SK-N-SH (cell line): ENCODE measurements around the gene AHDC1.

ENCODE experiments used
- EP300 ChIP-seq, 2 experiments: IDR thresholded peaks; 2 replicates each; pipeline versions ENCODE4 v1.4.0 to v1.6.1; 2012; ENCODE audit warnings: borderline replicate concordance in 1 of 2, low read depth in 1 of 2, low read length in 1 of 2
- GATA2 ChIP-seq: sonication (generic); formaldehyde crosslinking; IDR thresholded peaks from 2 replicates; pipeline ENCODE4 v1.5.0; 2020; ENCODE audit warnings: mild to moderate bottlenecking, missing genetic modification reagents
- JUND ChIP-seq: IDR thresholded peaks from 2 replicates; pipeline ENCODE4 v1.4.0; 2012
- POLR2AphosphoS5 ChIP-seq: IDR thresholded peaks from 2 replicates; pipeline ENCODE4 v1.6.1; 2012; ENCODE audit warnings: low read depth, low read length
- RAD21 ChIP-seq: IDR thresholded peaks from 2 replicates; pipeline ENCODE4 v1.6.1; 2012; ENCODE audit warnings: mild to moderate bottlenecking, low read length
- RFX5 ChIP-seq: IDR thresholded peaks from 2 replicates; pipeline ENCODE4 v1.6.1; 2012; ENCODE audit warnings: mild to moderate bottlenecking, improper control_type of control experiment, low read length
- TAF1 ChIP-seq: IDR thresholded peaks from 2 replicates; pipeline ENCODE4 v1.6.1; 2012; ENCODE audit warnings: low read depth, mild to moderate bottlenecking, low read length, moderate library complexity, borderline replicate concordance
- TCF12 ChIP-seq: IDR thresholded peaks from 2 replicates; pipeline ENCODE4 v1.4.0; 2012
- YY1 ChIP-seq: IDR thresholded peaks from 2 replicates; pipeline ENCODE4 v1.4.0; 2012; ENCODE audit warnings: low read depth, mild to moderate bottlenecking
- TF ChIP-seq, protein P1 (sequence below): fragments of 200-600 bp; sonication (generic); IDR thresholded peaks from 2 replicates; pipeline ENCODE4 v1.6.1; 2017; ENCODE audit warnings: antibody characterized with exemption, mild to moderate bottlenecking, moderate library complexity
- TF ChIP-seq, protein P2 (sequence below): IDR thresholded peaks from 2 replicates; pipeline ENCODE4 v1.6.1; 2012; ENCODE audit warnings: mild to moderate bottlenecking, low read depth, low read length, moderate library complexity
- TF ChIP-seq, protein P3 (sequence below): IDR thresholded peaks from 2 replicates; pipeline ENCODE4 v1.4.0; 2012; ENCODE audit warnings: low read depth, borderline replicate concordance
- TF ChIP-seq, protein P4 (sequence below): IDR thresholded peaks from 2 replicates; pipeline ENCODE4 v1.4.0; 2012; ENCODE audit warnings: low read depth

DNA sequence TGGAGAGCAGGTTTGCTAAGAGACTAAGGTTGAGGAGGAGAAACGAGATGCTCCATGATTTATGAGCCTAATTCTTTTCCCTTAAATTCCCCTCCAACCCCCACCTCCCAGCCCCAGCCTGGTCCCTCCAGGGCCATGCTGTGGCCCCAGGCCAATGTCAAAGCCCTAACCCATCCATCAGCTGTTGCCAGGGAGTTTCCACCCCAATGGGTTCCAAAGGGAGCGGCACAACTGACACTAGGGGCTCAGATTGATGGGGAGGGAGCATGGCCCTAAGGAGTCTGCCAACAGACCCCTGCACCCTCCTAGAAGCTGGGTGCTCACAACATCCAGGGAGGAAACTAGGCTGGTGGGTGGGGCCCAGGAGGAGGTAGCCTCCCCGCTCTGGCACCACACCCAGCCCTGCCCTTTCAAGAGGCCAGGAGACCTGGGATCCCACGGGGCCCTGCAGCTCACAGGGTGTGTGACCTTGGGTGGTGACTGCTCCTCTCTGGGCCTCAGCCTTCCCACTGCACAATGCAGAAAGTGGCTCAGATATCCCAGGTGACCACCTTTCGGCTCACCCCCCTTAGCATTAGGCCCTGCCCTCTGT is 12.9 kb downstream of the AHDC1 start:
- TF ChIP-seq RAD21 (no peak), RFX5 (peak; percentile 88), POLR2AphosphoS5 (no peak), JUND (no peak), YY1 (no peak), GATA2 (CRISPR knock-in tag) (no peak), TAF1 (no peak), TCF12 (no peak), EP300 (IDR thresholded peaks at IDR 0.05; ENCODE audit: borderline replicate concordance in 1 of 2, low read depth in 1 of 2, low read length in 1 of 2) (no peak)
- TF ChIP-seq, protein P1, sequence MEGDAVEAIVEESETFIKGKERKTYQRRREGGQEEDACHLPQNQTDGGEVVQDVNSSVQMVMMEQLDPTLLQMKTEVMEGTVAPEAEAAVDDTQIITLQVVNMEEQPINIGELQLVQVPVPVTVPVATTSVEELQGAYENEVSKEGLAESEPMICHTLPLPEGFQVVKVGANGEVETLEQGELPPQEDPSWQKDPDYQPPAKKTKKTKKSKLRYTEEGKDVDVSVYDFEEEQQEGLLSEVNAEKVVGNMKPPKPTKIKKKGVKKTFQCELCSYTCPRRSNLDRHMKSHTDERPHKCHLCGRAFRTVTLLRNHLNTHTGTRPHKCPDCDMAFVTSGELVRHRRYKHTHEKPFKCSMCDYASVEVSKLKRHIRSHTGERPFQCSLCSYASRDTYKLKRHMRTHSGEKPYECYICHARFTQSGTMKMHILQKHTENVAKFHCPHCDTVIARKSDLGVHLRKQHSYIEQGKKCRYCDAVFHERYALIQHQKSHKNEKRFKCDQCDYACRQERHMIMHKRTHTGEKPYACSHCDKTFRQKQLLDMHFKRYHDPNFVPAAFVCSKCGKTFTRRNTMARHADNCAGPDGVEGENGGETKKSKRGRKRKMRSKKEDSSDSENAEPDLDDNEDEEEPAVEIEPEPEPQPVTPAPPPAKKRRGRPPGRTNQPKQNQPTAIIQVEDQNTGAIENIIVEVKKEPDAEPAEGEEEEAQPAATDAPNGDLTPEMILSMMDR = no peak
- TF ChIP-seq, protein P2, sequence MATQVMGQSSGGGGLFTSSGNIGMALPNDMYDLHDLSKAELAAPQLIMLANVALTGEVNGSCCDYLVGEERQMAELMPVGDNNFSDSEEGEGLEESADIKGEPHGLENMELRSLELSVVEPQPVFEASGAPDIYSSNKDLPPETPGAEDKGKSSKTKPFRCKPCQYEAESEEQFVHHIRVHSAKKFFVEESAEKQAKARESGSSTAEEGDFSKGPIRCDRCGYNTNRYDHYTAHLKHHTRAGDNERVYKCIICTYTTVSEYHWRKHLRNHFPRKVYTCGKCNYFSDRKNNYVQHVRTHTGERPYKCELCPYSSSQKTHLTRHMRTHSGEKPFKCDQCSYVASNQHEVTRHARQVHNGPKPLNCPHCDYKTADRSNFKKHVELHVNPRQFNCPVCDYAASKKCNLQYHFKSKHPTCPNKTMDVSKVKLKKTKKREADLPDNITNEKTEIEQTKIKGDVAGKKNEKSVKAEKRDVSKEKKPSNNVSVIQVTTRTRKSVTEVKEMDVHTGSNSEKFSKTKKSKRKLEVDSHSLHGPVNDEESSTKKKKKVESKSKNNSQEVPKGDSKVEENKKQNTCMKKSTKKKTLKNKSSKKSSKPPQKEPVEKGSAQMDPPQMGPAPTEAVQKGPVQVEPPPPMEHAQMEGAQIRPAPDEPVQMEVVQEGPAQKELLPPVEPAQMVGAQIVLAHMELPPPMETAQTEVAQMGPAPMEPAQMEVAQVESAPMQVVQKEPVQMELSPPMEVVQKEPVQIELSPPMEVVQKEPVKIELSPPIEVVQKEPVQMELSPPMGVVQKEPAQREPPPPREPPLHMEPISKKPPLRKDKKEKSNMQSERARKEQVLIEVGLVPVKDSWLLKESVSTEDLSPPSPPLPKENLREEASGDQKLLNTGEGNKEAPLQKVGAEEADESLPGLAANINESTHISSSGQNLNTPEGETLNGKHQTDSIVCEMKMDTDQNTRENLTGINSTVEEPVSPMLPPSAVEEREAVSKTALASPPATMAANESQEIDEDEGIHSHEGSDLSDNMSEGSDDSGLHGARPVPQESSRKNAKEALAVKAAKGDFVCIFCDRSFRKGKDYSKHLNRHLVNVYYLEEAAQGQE = no peak
- TF ChIP-seq, protein P3, sequence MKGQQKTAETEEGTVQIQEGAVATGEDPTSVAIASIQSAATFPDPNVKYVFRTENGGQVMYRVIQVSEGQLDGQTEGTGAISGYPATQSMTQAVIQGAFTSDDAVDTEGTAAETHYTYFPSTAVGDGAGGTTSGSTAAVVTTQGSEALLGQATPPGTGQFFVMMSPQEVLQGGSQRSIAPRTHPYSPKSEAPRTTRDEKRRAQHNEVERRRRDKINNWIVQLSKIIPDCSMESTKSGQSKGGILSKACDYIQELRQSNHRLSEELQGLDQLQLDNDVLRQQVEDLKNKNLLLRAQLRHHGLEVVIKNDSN = no peak
- TF ChIP-seq, protein P4, sequence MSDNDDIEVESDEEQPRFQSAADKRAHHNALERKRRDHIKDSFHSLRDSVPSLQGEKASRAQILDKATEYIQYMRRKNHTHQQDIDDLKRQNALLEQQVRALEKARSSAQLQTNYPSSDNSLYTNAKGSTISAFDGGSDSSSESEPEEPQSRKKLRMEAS = no peak
